HEK293 (cell line): Measurements from ENCODE around the gene WDR4.

Source experiments
- CTCF ChIA-PET: fragments of 350-600 bp; formaldehyde crosslinking; extraction: SDS; loops from one replicate; lab custom pipeline; 2021; ENCODE audit warnings: antibody characterized with exemption; lab: Yijun Ruan, JAX
- POLR2A ChIA-PET: fragments of 300-600 bp; formaldehyde crosslinking; extraction: SDS; loops from one replicate; lab custom pipeline; 2020; ENCODE audit warnings: antibody characterized with exemption, inconsistent platforms; lab: Yijun Ruan, JAX
- H3K27ac ChIP-seq: fragments of 200-500 bp; sonication (Bioruptor generic); 2 replicates; pipeline ENCODE4 v1.5.1; 2014; ENCODE audit warnings: low read depth, low read length, control low read depth, inconsistent platforms; ENCODE audit errors: extremely low read depth
- H3K36me3 ChIP-seq, 2 experiments: fragments of 200-500 bp in 1 of 2; sonication (Bioruptor generic) in 1 of 2; 1 replicate in 1 of 2; 2 replicates in 1 of 2; pipeline ENCODE4 v1.5.1; 2014 to 2017; ENCODE audit warnings: inconsistent platforms in 2 of 2, low read length in 2 of 2; ENCODE audit not compliant: control insufficient read depth in 2 of 2, insufficient read depth in 1 of 2
- H3K4me1 ChIP-seq: fragments of 200-500 bp; sonication (Bioruptor generic); 2 replicates; pipeline ENCODE4 v1.5.1; 2014; ENCODE audit warnings: mild to moderate bottlenecking, low read length, inconsistent platforms; ENCODE audit not compliant: control insufficient read depth, insufficient read depth
- H3K4me3 ChIP-seq: 2 replicates; pipeline ENCODE4 v1.5.1; 2011; ENCODE audit warnings: low read depth, mild to moderate bottlenecking, control low read depth, low read length, moderate library complexity
- H3K9me3 ChIP-seq: fragments of 200-500 bp; sonication (Bioruptor generic); 2 replicates; pipeline ENCODE4 v1.5.1; 2014; ENCODE audit warnings: low read depth, low read length, inconsistent platforms; ENCODE audit not compliant: control insufficient read depth, insufficient read depth
- EGR2 ChIP-seq: fragments of 450-650 bp; formaldehyde crosslinking; IDR thresholded peaks from 2 replicates; pipeline ENCODE4 v1.5.1; 2016; ENCODE audit warnings: low read depth, missing biosample characterization, missing genetic modification characterization
- FEZF1 ChIP-seq: fragments of 450-650 bp; formaldehyde crosslinking; IDR thresholded peaks from 2 replicates; pipeline ENCODE4 v1.5.1; 2016; ENCODE audit warnings: missing biosample characterization, missing genetic modification characterization
- SETDB1 ChIP-seq: IDR thresholded peaks from one replicate; pipeline ENCODE4 v1.6.1; 2017; ENCODE audit warnings: mild to moderate bottlenecking, low read length, moderate library complexity, mixed read lengths; ENCODE audit not compliant: insufficient read length
- ZFP3 ChIP-seq: fragments of 450-650 bp; formaldehyde crosslinking; IDR thresholded peaks from 2 replicates; pipeline ENCODE4 v1.5.1; 2016; ENCODE audit warnings: low read depth, missing biosample characterization, missing genetic modification characterization
- ZNF157 ChIP-seq: fragments of 450-650 bp; formaldehyde crosslinking; IDR thresholded peaks from 2 replicates; pipeline ENCODE4 v1.5.1; 2016; ENCODE audit warnings: missing biosample characterization, missing genetic modification characterization
- ZNF19 ChIP-seq: fragments of 450-650 bp; formaldehyde crosslinking; IDR thresholded peaks from 2 replicates; pipeline ENCODE4; 2016; ENCODE audit warnings: missing biosample characterization, missing genetic modification characterization, low read depth
- ZNF202 ChIP-seq: fragments of 450-650 bp; formaldehyde crosslinking; IDR thresholded peaks from 2 replicates; pipeline ENCODE4 v1.5.1; 2016; ENCODE audit warnings: missing biosample characterization, missing genetic modification characterization, borderline replicate concordance
- ZNF23 ChIP-seq: fragments of 450-650 bp; formaldehyde crosslinking; IDR thresholded peaks from 2 replicates; pipeline ENCODE4 v1.5.1; 2016; ENCODE audit warnings: missing biosample characterization, missing genetic modification characterization, borderline replicate concordance
- ZNF350 ChIP-seq: fragments of 450-650 bp; formaldehyde crosslinking; IDR thresholded peaks from 2 replicates; pipeline ENCODE4 v1.5.0; 2017; ENCODE audit warnings: missing biosample characterization, mild to moderate bottlenecking, missing genetic modification characterization
- ZNF391 ChIP-seq: fragments of 450-650 bp; formaldehyde crosslinking; IDR thresholded peaks from 2 replicates; pipeline ENCODE4 v1.5.1; 2016; ENCODE audit warnings: low read depth, missing biosample characterization, missing genetic modification characterization, borderline replicate concordance
- ZNF510 ChIP-seq: fragments of 450-650 bp; formaldehyde crosslinking; IDR thresholded peaks from 2 replicates; pipeline ENCODE4 v1.5.1; 2018; ENCODE audit warnings: mild to moderate bottlenecking, missing genetic modification characterization, missing biosample characterization; ENCODE audit not compliant: insufficient replicate concordance
- ZNF530 ChIP-seq: fragments of 450-650 bp; formaldehyde crosslinking; IDR thresholded peaks from 2 replicates; pipeline ENCODE4 v1.5.1; 2016; ENCODE audit warnings: low read depth, missing biosample characterization, missing genetic modification characterization
- ZNF548 ChIP-seq: fragments of 450-650 bp; formaldehyde crosslinking; IDR thresholded peaks from 2 replicates; pipeline ENCODE4 v1.5.1; 2016; ENCODE audit warnings: missing biosample characterization, missing genetic modification characterization
- ZNF768 ChIP-seq: fragments of 450-650 bp; formaldehyde crosslinking; IDR thresholded peaks from 2 replicates; pipeline ENCODE4 v1.5.1; 2018; ENCODE audit warnings: missing biosample characterization, mild to moderate bottlenecking, missing genetic modification characterization
- TF ChIP-seq, protein P1 (sequence below): fragments of 450-650 bp; formaldehyde crosslinking; IDR thresholded peaks from 2 replicates; pipeline ENCODE4 v1.5.1; 2016; ENCODE audit warnings: missing biosample characterization, missing genetic modification characterization
- TF ChIP-seq, protein P2 (sequence below): fragments of 450-650 bp; formaldehyde crosslinking; IDR thresholded peaks from 2 replicates; pipeline ENCODE4 v1.5.1; 2016; ENCODE audit warnings: missing biosample characterization, missing genetic modification characterization
- TF ChIP-seq, protein P3 (sequence below): fragments of 450-650 bp; formaldehyde crosslinking; IDR thresholded peaks from 2 replicates; pipeline ENCODE4 v1.5.1; 2017; ENCODE audit warnings: missing biosample characterization, missing genetic modification characterization
- TF ChIP-seq, protein P4 (sequence below): fragments of 450-650 bp; formaldehyde crosslinking; IDR thresholded peaks from 2 replicates; pipeline ENCODE4 v1.5.1; 2016; ENCODE audit warnings: missing biosample characterization, missing genetic modification characterization

WDR4 gene

DNA sequence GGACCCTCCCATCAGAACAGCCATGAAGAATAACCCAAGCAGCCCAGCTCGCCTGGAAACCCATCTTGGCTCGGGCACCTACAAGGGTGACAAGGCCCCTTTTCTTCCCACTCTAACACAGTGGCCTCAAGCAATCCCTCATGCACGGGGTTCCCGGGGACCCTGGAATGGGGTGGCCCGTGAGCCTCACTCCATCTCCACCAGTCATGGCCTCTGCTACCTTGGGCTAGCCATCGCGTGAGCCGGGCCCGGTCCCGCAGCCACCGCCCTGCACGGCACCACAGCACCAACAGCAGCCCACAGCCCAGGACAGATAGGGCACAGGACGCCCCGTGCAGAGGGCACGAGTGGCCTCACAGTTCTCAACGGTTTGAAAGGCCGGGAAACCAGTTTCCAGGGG is 19.0 kb downstream of the WDR4 start (continued):
- TF ChIP-seq FEZF1 (no peak), ZNF350 (tag by site-specific recombination) (no peak), ZNF548 (no peak), ZNF19 (tag by site-specific recombination) (no peak)

DNA sequence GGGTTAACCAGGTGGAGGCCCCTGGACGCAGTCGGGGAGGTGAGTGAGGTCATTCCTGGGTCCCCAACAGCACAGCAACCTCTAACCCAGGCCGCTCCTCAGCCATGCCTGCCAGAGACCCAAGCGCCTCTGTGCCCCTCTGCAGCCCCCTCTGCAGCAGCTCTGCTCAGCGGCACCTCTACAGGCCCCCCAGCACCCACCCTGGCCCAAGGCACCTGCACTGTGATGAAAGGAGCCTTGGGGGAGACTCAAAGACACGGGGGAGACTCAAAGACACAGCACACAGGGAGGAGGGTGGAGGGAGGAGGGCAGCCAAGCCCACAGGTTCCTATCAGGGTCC is 19.5 kb downstream of the WDR4 start:
- TF ChIP-seq SETDB1: no peak
- TF ChIP-seq, protein P1, sequence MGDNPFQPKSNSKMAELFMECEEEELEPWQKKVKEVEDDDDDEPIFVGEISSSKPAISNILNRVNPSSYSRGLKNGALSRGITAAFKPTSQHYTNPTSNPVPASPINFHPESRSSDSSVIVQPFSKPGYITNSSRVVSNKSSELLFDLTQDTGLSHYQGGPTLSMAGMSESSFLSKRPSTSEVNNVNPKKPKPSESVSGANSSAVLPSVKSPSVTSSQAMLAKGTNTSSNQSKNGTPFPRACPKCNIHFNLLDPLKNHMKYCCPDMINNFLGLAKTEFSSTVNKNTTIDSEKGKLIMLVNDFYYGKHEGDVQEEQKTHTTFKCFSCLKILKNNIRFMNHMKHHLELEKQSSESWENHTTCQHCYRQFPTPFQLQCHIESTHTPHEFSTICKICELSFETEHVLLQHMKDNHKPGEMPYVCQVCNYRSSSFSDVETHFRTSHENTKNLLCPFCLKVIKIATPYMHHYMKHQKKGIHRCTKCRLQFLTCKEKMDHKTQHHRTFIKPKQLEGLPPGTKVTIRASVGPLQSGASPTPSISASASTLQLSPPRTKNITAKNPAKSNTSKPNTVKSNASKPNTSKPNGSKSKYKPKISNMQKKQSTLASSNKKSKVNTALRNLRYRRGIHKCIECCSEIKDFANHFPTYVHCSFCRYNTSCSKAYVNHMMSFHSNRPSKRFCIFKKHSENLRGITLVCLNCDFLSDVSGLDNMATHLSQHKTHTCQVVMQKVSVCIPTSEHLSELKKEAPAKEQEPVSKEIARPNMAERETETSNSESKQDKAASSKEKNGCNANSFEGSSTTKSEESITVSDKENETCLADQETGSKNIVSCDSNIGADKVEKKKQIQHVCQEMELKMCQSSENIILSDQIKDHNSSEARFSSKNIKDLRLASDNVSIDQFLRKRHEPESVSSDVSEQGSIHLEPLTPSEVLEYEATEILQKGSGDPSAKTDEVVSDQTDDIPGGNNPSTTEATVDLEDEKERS (tag by site-specific recombination): no peak
- TF ChIP-seq, protein P2, sequence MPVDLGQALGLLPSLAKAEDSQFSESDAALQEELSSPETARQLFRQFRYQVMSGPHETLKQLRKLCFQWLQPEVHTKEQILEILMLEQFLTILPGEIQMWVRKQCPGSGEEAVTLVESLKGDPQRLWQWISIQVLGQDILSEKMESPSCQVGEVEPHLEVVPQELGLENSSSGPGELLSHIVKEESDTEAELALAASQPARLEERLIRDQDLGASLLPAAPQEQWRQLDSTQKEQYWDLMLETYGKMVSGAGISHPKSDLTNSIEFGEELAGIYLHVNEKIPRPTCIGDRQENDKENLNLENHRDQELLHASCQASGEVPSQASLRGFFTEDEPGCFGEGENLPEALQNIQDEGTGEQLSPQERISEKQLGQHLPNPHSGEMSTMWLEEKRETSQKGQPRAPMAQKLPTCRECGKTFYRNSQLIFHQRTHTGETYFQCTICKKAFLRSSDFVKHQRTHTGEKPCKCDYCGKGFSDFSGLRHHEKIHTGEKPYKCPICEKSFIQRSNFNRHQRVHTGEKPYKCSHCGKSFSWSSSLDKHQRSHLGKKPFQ: no peak
- TF ChIP-seq, all 188 proteins: peak for 0
- Histone ChIP-seq H3K36me3 (peaks cover 18 to 90% of the 10 kb centered on the region in 2 experiments; a peak in 2 of 3 replicates), H3K9me3 (no peaks in the 10 kb centered on the region), H3K27ac (no peak overlapping the region), H3K4me1 (no peaks in the 10 kb centered on the region), H3K4me3 (no peak overlapping the region)
- POLR2A ChIA-PET: no interaction called here
- CTCF ChIA-PET: no interaction called here

DNA sequence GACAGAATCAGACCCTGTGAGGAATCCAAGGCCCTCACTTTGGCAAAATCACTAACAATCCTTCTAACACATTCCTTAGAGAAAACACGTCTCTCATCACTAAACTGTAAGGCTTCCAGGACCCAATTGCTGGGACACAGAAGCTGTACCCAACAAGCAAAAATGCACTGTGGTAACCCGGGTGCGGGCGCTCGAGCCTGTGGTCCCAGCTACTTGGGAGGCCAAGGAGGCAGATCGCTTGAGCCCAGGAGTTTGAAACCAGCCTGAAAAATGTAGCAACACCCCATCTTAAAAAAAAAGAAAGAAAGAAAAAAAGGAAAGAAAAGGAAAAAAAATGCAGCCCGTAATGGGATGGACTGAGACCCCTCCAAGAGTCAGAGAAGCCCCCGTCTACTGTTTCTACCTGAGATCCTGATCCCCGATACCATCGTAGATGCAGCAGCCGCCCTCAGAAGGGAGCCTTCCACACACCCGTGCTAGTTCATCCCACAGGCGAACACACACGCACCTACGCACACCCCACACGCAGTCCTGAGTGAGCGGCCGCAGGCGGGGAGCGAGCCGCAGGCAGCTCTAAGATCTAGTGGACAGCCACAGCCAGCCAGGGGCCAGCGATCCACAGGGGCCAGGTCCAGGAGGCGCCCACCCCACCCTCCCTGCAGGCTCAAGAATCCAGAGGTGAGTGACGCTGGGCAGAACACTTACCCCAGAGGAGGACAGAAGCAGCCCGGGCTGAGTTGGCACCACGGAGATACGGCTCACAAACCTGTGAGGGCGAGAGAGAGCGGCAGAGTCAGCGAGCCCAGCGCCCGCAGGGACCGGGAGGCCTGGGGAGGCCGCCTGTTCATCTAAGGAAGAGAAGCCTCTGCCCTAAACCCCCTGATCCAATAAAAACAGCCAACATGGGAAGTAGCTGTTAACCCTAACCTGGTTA is 20.1 kb downstream of the WDR4 start:
- H3K27ac ChIP-seq: no peak overlapping the region
- no peaks in the 10 kb centered on the region for H3K9me3 ChIP-seq
- H3K36me3 ChIP-seq: peaks cover 22 to 90% of the 10 kb centered on the region in 2 experiments; a peak in 2 of 3 replicates
- no peaks in the 10 kb centered on the region for H3K4me1 ChIP-seq
- TF ChIP-seq ZNF768 (tag by site-specific recombination) (no peak), EGR2 (peak; percentile 49; the same call in 1 of the 2 replicates)
- ChIA-PET CTCF (interaction anchor here (1.3 kb wide), 1 partner anchor 10 kb away, joined by 3 read pairs; no protein-coding TSS in a partner anchor), POLR2A (no interaction called here)
- no peak overlapping the region for H3K4me3 ChIP-seq

DNA sequence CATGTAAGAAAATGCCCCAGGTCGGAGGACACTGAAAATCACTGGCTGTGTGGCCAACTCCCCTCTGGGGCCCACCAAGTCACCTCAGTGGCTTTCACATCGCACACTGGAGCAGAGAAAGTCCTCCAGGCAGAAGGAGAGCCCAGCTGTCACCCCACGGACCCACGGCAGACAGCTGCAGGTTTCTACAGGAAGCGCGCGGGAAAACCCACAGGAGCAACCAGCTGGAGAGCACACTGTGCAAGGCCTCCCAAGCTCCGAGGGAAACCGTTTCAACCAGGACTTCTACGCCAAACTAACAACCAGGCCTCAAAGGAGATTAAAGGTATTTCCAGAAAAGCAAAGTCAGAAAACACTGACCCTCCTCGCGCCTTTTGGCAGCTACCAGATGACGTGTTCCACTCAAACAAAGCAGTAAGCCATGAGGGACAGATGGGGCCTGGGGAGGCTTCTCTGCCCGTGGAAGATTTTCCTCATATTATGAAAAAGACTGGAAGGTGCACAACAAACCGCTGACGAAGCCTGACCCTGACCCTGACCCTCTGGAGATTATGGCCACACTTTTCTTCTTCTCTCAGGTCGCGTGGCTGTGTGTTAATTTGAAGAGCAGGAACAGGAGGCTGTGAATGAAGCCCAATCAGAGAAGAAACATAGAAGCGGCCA is 21.0 kb downstream of the WDR4 start:
- Histone ChIP-seq H3K9me3 (no peaks in the 10 kb centered on the region), H3K4me3 (no peak overlapping the region), H3K36me3 (peaks cover 22 to 93% of the 10 kb centered on the region in 2 experiments; a peak in 2 of 3 replicates), H3K27ac (no peak overlapping the region), H3K4me1 (no peaks in the 10 kb centered on the region)
- ChIA-PET POLR2A (no interaction called here), CTCF (interaction anchor here (1.3 kb wide), 1 partner anchor 10 kb away, joined by 3 read pairs; no protein-coding TSS in a partner anchor)
- TF ChIP-seq ZFP3 (tag by site-specific recombination) (no peak), ZNF157 (tag by site-specific recombination) (no peak), ZNF510 (tag by site-specific recombination) (no peak), ZNF530 (tag by site-specific recombination) (no peak), ZNF202 (tag by site-specific recombination) (no peak), ZNF23 (tag by site-specific recombination) (no peak), EGR2 (no peak), ZNF391 (tag by site-specific recombination) (no peak)
- TF ChIP-seq, protein P3, sequence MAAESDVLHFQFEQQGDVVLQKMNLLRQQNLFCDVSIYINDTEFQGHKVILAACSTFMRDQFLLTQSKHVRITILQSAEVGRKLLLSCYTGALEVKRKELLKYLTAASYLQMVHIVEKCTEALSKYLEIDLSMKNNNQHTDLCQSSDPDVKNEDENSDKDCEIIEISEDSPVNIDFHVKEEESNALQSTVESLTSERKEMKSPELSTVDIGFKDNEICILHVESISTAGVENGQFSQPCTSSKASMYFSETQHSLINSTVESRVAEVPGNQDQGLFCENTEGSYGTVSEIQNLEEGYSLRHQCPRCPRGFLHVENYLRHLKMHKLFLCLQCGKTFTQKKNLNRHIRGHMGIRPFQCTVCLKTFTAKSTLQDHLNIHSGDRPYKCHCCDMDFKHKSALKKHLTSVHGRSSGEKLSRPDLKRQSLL (tag by site-specific recombination): no peak
- TF ChIP-seq, protein P4, sequence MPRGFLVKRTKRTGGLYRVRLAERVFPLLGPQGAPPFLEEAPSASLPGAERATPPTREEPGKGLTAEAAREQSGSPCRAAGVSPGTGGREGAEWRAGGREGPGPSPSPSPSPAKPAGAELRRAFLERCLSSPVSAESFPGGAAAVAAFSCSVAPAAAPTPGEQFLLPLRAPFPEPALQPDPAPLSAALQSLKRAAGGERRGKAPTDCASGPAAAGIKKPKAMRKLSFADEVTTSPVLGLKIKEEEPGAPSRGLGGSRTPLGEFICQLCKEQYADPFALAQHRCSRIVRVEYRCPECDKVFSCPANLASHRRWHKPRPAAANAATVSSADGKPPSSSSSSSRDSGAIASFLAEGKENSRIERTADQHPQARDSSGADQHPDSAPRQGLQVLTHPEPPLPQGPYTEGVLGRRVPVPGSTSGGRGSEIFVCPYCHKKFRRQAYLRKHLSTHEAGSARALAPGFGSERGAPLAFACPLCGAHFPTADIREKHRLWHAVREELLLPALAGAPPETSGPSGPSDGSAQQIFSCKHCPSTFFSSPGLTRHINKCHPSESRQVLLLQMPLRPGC (tag by site-specific recombination): no peak
